ENCODE data around the gene KRT34. TPM values are rescaled to one million over a fixed set of nuclear protein-coding genes. Genes with fewer than 3 reads are reported as not detected.
"Not testable (repeated sequence)": the region's sequence is repeated elsewhere in the genome, so short reads cannot be mapped to it uniquely, and the experiment has no call there.

The KRT34 gene
- total RNA-seq, 1 experiment from 2014 or later = 5.1 TPM

DNA sequence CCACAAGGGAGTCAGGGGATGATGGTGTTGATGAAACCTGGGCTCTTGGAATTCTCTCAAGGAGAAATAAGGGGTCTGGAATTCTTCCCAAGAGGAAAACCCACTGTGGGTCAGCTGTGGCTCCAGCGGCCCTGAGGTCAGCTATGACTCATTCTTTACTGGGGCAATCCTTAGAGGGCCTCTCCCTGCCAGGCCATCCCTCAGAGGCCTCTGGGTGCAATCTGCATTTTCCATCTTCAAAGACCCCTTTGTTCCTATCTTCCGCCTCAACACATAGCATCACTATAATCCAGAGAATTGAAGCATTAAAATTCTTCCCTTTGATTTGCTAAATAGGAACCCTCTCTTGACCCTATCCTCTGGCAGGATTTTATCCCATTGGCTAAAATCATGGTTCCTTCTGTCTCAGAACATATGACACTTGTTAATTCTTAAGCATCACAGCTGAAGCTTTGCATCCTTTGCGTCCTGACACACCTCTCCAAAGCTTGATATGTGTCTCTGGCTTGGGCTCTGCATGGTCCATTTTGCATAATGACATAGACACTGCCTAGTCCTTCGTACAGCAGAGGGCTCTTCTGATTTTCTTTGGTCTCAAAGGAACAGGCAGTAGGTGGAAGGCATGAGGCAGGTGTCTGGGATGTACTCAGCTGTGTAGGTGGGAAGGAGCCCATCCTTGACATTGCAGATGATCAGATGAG, 46.6 kb upstream of the KRT34 start:
- no peaks in the 10 kb centered on the region for H3F3A ChIP-seq (ENCODE audit: low read length, unreplicated experiment)
- ChIA-PET POLR2A (ENCODE audit: unreplicated experiment) (no interaction called here), CTCF (no interaction called here)
- ATAC-seq (no peak), DNase-seq (no peak)
- H3K9me3 ChIP-seq (ENCODE audit: low read length) = no peaks in the 10 kb centered on the region
- H3K36me3 ChIP-seq (ENCODE audit: low read depth, low read length) = no peaks in the 10 kb centered on the region
- H4K20me1 ChIP-seq (ENCODE audit: low read length) = no peaks in the 10 kb centered on the region
- no peaks in the 10 kb centered on the region for H3K27me3 ChIP-seq (ENCODE audit: low read length)
- 0 out of 2 replicates have a peak, but pooled peaks cover 4% of the 10 kb centered on the region for H3K4me1 ChIP-seq (ENCODE audit: insufficient read depth, low read length)
- H3K79me2 ChIP-seq (ENCODE audit: low read length) = no peaks in the 10 kb centered on the region
- no peak overlapping the region for H2AFZ ChIP-seq (ENCODE audit: low read length)
- H3K4me2 ChIP-seq (ENCODE audit: low read length) = no peak overlapping the region
- H3K27ac ChIP-seq (ENCODE audit: low read length) = no peak overlapping the region
- H3K9ac ChIP-seq (ENCODE audit: low read length) = no peak overlapping the region
- no peak overlapping the region for H3K4me3 ChIP-seq (ENCODE audit: low read length)
- no peaks in the 10 kb centered on the region for H3K9me2 ChIP-seq (replicated peaks; ENCODE audit: low read length)
- no TSS peak for BruUV-seq (replicated peaks)
- intact Hi-C loops (cut with micrococcal nuclease) = no loop called here
- TF ChIP-seq EZH2 (IDR thresholded peaks at IDR 0.05; ENCODE audit: low read length, unreplicated experiment) (no peak), EZH2phosphoT487 (IDR thresholded peaks at IDR 0.05; ENCODE audit: borderline replicate concordance, low read length) (no peak)
- TF ChIP-seq, protein P1, sequence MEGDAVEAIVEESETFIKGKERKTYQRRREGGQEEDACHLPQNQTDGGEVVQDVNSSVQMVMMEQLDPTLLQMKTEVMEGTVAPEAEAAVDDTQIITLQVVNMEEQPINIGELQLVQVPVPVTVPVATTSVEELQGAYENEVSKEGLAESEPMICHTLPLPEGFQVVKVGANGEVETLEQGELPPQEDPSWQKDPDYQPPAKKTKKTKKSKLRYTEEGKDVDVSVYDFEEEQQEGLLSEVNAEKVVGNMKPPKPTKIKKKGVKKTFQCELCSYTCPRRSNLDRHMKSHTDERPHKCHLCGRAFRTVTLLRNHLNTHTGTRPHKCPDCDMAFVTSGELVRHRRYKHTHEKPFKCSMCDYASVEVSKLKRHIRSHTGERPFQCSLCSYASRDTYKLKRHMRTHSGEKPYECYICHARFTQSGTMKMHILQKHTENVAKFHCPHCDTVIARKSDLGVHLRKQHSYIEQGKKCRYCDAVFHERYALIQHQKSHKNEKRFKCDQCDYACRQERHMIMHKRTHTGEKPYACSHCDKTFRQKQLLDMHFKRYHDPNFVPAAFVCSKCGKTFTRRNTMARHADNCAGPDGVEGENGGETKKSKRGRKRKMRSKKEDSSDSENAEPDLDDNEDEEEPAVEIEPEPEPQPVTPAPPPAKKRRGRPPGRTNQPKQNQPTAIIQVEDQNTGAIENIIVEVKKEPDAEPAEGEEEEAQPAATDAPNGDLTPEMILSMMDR (conservative IDR thresholded peaks at IDR 0.05; ENCODE audit: low read depth, low read length) = no peak

DNA sequence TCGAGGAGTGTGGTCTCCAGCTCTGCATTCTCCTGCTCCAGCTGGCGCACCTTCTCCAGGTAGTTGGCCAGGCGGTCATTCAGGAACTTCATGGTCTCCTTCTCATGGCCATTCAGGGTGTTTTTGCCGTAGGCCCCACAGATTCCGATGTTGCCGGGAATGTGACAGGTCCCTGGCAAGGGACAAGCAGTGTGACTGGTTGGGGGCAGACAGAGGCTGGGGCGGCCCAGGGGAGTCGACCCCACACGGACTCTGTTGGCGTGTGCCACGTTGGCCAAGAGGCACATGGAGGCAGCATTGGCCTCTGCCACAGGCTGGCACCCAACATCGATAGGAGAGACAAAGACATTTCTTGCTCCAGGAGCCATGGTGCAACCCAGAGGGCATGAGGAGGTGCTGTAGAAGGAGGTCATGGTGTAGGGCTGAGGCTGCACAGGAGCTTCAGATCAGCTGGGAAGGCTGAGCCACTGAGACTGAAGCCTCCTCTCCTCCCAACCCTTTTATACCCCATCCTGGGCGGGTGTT, 42.1 kb upstream of the KRT34 start, which contains the start of gene KRT37:
TSS of gene KRT37 (minus strand) at position 475 of the 525 bp plus-strand sequence. CDS start at position 413, 62 bp downstream.
- no peak within 1 kb of the TSS for H3K4me2 ChIP-seq (ENCODE audit: low read length)
- no peaks in the 10 kb centered on the region for H3K9me3 ChIP-seq (ENCODE audit: low read length)
- no peak within 1 kb of the TSS for H3K4me3 ChIP-seq (ENCODE audit: low read length)
- no peak within 1 kb of the TSS for H2AFZ ChIP-seq (ENCODE audit: low read length)
- H3K27me3 ChIP-seq (ENCODE audit: low read length) = no peaks in the 10 kb centered on the region
- H3K27ac ChIP-seq (ENCODE audit: low read length) = no peak within 1 kb of the TSS
- no peaks in the 10 kb centered on the region for H3K9me2 ChIP-seq (replicated peaks; ENCODE audit: low read length)
- no peaks in the 10 kb centered on the region for H3F3A ChIP-seq (ENCODE audit: low read length, unreplicated experiment)
- no peaks in the 10 kb centered on the region for H4K20me1 ChIP-seq (ENCODE audit: low read length)
- ATAC-seq (no peak), DNase-seq (no peak)
- no peaks in the 10 kb centered on the region for H3K79me2 ChIP-seq (ENCODE audit: low read length)
- H3K36me3 ChIP-seq (ENCODE audit: low read depth, low read length) = no peaks in the 10 kb centered on the region
- POLR2A ChIA-PET (ENCODE audit: unreplicated experiment) = no interaction called here
- BruUV-seq (replicated peaks) = no TSS peak
- TF ChIP-seq EZH2 (IDR thresholded peaks at IDR 0.05; ENCODE audit: low read length, unreplicated experiment) (no peak), EZH2phosphoT487 (IDR thresholded peaks at IDR 0.05; ENCODE audit: borderline replicate concordance, low read length) (no peak)
- TF ChIP-seq, protein P1 (conservative IDR thresholded peaks at IDR 0.05; ENCODE audit: low read depth, low read length) = no peak
- peaks cover 31% of the 10 kb centered on the region for H3K4me1 ChIP-seq (ENCODE audit: insufficient read depth, low read length)
- intact Hi-C loops (cut with micrococcal nuclease) = no loop called here
- H3K9ac ChIP-seq (ENCODE audit: low read length) = no peak within 1 kb of the TSS
- CTCF ChIA-PET = no interaction called here

DNA sequence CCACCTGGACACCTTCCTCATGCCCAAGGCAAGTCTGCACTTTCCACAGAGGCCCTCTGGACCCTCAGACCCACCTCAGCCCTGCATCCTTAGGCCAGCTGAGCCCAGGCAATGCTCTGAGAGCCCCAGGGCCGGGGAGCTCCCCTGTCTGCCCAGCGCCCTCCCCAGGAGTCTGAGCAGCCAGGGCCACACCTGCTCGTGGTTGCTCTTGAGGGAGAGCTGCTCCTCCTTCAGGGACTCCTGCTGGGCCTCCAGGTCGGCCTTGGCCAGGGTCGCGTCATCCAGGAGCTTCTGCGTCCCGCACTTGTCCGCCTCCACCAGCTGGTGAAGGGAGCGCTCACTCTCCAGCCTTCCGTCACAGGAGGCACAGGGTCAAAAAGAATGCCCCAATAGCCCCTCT, 40.5 kb upstream of the KRT34 start:
- H3K9me3 ChIP-seq (ENCODE audit: low read length); H3K27ac ChIP-seq (ENCODE audit: low read length); H3K9ac ChIP-seq (ENCODE audit: low read length); ATAC-seq; BruUV-seq (replicated peaks); DNase-seq; H3K27me3 ChIP-seq (ENCODE audit: low read length); POLR2A ChIA-PET (ENCODE audit: unreplicated experiment); H3K9me2 ChIP-seq (replicated peaks; ENCODE audit: low read length); H3K4me3 ChIP-seq (ENCODE audit: low read length); H3F3A ChIP-seq (ENCODE audit: low read length, unreplicated experiment); H3K36me3 ChIP-seq (ENCODE audit: low read depth, low read length); H4K20me1 ChIP-seq (ENCODE audit: low read length); H3K79me2 ChIP-seq (ENCODE audit: low read length); intact Hi-C loops (cut with micrococcal nuclease); H2AFZ ChIP-seq (ENCODE audit: low read length); CTCF ChIA-PET; H3K4me2 ChIP-seq (ENCODE audit: low read length): not testable (repeated sequence)
- peaks cover 42% of the 10 kb centered on the region for H3K4me1 ChIP-seq (ENCODE audit: insufficient read depth, low read length)

Data from PC-3 (cell line).